ENCODE measurements around the gene PLIN1.

PLIN1 gene

DNA sequence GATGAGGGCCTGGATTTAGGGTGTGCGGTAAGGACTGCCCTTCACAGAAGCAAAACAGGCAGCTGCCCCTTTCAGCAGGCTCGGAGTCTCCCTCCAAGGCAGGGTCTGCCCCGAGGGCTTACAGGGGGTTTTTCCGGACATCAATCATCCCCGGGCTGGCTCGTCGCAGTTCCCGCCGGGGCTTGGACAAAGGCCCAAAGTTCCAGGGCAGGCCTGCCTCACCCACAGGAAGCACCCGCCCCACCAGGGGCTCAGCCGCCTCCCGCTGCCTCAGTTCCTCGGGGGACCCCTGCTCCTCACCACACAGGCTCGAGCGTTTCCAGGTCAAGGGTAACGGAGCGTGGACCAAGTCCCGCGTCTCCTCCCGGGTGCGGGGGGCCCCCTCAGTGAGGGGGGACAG is 50.9 kb downstream of the PLIN1 start:
- Histone ChIP-seq H3K27ac (no peak overlapping the region), H3K4me3 (no peak overlapping the region)
- DNase-seq (ENCODE audit: low spot score), result no peak
- TF ChIP-seq, protein P1, sequence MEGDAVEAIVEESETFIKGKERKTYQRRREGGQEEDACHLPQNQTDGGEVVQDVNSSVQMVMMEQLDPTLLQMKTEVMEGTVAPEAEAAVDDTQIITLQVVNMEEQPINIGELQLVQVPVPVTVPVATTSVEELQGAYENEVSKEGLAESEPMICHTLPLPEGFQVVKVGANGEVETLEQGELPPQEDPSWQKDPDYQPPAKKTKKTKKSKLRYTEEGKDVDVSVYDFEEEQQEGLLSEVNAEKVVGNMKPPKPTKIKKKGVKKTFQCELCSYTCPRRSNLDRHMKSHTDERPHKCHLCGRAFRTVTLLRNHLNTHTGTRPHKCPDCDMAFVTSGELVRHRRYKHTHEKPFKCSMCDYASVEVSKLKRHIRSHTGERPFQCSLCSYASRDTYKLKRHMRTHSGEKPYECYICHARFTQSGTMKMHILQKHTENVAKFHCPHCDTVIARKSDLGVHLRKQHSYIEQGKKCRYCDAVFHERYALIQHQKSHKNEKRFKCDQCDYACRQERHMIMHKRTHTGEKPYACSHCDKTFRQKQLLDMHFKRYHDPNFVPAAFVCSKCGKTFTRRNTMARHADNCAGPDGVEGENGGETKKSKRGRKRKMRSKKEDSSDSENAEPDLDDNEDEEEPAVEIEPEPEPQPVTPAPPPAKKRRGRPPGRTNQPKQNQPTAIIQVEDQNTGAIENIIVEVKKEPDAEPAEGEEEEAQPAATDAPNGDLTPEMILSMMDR (IDR thresholded peaks at IDR 0.05), result no peak

DNA sequence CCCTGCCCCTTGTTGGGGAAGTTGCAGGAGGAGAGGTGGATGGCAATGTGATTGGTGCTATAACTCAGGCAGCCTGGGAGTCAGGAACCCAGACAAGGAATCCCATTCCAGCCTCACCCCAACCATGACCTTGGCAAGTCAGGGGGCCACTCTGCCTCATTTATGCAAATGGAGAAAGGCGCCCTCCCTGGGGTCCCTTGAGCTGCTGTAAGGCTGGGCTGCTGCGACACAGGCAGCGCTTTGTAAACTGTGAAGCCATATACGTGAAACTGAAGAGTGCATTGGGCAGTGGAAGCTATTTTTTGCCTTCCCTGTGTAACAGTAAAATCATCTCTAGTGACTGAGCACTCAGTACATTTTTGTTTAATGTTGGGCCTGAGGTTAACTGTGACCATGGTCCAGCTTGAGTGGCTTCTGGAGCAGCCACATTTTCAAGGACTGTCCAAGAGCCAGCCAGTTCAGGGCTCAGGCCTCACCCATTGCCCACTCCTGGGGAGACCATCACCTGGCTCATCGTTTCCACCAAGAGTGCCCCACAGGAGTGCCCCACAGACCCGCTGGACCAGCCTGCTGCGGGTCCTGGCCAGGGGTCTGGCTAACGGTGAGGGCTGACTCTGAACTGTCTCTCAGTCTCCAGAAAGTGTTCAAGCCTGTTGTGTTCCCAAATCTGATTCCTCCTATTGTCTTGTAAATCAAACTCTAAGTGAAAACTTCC is 51.8 kb downstream of the PLIN1 start:
- Histone ChIP-seq H3K27ac (no peak overlapping the region), H3K4me3 (no peak overlapping the region)
- TF ChIP-seq, protein P1 (IDR thresholded peaks at IDR 0.05), result no peak
- DNase-seq (ENCODE audit: low spot score), result no peak

DNA sequence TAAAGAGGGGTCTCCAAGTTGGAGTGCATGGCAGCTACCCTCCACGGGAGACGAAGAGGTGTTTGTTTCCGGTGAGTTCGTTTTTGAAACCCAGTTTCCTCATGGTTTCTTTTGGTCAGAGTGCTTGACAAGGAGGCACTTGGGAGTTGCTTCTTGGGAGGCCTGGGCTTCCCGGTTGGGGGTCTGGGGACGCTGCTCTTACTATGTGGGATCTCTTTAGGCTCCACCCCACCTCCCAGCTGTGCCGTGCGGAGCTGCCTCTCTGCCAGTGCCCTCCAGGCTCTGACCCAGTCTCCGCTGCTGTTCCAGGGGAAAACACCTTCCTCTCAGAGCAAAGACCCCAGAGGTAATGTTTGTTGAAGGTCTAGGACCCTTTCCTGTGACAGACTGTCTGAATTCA is 53.5 kb downstream of the PLIN1 start:
- TF ChIP-seq, protein P1 (IDR thresholded peaks at IDR 0.05), result no peak
- no peak for DNase-seq (ENCODE audit: low spot score)
- H3K27ac ChIP-seq, result no peak overlapping the region
- H3K4me3 ChIP-seq, result no peak overlapping the region

DNA sequence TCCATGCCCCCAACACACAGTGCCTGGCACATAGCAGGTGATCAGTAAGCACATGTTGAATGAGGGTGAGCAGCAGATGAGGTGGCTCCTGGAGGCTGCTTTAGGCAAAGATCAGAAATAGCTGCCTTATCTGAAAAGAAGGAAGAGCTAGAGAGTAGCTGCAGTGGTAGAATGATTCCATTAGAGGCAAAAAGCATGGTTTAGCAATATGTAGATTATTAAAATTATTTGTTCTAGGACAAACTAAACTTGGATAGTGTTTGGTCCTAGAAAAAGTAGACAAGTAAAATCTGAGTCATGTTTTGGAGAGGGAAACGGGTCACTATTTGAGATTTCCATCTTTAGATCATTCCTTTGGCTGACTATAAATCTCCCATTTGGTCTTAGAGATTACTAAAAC is 56.0 kb downstream of the PLIN1 start:
- no peak overlapping the region for H3K4me3 ChIP-seq
- TF ChIP-seq, protein P1 (IDR thresholded peaks at IDR 0.05), result no peak
- H3K27ac ChIP-seq, result no peak overlapping the region
- no peak for DNase-seq (ENCODE audit: low spot score)

DNA sequence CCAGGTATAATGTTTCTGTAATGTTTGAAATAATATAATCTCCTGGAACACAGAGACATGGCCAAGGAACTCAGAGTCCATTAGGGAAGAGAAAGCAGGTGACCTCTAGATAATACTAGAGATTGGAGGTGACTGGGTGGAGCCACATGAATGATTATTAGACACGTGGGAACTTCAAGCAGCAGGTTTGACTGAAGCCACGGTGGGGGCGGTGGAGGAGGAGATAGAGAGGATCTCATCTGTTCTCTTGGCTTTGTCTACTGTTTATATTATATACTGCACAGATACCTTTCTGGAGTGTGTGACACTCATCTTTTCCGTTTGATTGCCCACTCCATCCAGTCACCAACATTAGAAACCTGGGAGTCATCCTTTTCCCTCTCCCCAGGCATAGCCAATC is 57.6 kb downstream of the PLIN1 start:
- H3K27ac ChIP-seq, result no peak overlapping the region
- TF ChIP-seq, protein P1 (IDR thresholded peaks at IDR 0.05), result no peak
- DNase-seq (ENCODE audit: low spot score), result no peak
- no peak overlapping the region for H3K4me3 ChIP-seq

DNA sequence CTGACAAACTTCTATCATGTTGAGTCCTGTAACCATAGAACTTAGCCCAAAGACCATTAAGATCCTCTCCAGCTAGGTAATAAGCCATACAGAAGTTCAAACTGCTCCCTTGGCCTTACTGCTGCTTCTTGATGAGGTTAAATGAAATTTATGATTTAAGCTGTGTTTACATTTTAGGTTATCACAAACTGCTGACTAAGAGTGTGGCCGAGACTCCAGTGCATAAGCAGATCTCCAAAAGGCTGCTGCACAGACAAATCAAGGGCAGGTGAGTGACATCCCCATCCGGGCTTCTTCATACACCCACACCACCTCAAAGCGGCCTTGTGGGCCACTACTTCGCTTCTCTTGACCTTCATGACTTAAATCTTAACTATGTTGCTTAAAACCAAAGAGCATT is 62.9 kb downstream of the PLIN1 start:
- DNase-seq (ENCODE audit: low spot score), result no peak
- no peak overlapping the region for H3K4me3 ChIP-seq
- TF ChIP-seq, protein P1 (IDR thresholded peaks at IDR 0.05), result no peak
- no peak overlapping the region for H3K27ac ChIP-seq

DNA sequence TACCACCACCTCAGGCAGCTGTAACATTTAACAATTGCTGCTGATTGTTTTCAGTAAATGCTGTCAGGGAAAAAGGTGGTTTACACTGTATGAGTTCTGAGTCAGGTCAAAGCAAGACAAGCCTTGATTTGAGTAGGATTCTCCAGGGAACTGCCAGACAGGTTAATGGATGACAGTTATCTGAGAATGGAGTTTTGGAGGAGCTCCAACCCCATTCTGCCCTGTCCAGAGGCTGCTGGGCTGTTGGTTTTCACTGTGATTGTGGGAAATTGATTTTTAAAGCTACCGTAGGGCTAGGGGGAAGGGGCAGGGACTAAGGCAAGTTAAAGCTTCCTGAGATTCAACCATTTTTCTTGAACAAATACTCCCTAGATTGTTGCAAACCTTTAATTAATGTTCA is 64.0 kb downstream of the PLIN1 start:
- Histone ChIP-seq H3K27ac (no peak overlapping the region), H3K4me3 (no peak overlapping the region)
- TF ChIP-seq, protein P1 (IDR thresholded peaks at IDR 0.05), result no peak
- DNase-seq (ENCODE audit: low spot score), result no peak
